ENCODE data around the gene RBBP5.
"Not testable (repeated sequence)": the region's sequence is repeated elsewhere in the genome, so short reads cannot be mapped to it uniquely, and the experiment has no call there.

RBBP5 gene, protein sequence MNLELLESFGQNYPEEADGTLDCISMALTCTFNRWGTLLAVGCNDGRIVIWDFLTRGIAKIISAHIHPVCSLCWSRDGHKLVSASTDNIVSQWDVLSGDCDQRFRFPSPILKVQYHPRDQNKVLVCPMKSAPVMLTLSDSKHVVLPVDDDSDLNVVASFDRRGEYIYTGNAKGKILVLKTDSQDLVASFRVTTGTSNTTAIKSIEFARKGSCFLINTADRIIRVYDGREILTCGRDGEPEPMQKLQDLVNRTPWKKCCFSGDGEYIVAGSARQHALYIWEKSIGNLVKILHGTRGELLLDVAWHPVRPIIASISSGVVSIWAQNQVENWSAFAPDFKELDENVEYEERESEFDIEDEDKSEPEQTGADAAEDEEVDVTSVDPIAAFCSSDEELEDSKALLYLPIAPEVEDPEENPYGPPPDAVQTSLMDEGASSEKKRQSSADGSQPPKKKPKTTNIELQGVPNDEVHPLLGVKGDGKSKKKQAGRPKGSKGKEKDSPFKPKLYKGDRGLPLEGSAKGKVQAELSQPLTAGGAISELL

GRCh38 chr1:205121660-205122488 is at the start of gene RBBP5:
Gene RBBP5 (minus strand): TSS chr1:205121978. CDS start chr1:205121873, 105 bp downstream.
- DNase-seq (ENCODE audit: low read depth in 2 of 2, low spot score in 1 of 2): peak; percentile 92 to 93

DNA sequence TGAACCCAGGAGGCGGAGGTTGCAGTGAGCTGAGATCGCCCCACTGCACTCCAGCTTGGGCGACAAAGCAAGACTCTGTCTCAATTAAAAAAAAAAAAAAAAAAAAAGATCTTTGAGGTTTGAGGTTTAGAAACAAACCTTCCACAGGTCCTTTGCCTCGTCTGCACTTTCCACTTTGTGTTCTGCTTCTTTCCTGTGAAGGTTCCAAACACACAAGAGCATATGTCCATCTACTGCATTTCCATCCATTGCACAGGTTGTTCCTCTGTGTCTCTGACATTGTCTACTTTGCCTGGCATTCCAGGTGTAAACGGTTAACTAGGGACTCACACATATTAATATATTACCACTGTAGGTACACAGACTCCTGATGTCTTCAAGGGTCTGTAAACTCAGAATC is 49.6 kb upstream of the RBBP5 start:
- DNase-seq (ENCODE audit: low read depth in 2 of 2, low spot score in 1 of 2): no peak

- DNase-seq (ENCODE audit: low read depth in 2 of 2, low spot score in 1 of 2): no peak
Observed at GRCh38 chr1:205170532-205171269, 48.9 kb upstream of the RBBP5 start.

DNA sequence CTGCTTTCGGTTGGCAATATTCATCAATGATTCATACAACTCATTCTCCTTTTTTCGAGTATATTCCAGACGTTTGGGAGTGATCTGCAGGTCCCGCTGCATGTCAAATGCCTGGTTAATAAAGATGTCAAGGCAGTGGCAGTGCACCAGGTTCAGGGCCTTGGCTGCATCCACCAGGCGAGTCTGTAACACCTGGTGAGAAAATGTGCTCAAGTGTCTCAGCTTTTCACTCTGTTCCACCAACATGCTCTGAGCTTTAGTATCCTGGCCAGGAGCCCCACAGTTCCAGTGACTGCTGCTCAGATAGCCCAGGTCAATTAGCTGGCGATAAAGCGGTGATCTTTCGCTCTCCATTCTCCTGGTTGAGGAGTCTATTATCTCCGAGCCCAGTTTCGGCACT is 47.5 kb upstream of the RBBP5 start:
- DNase-seq (ENCODE audit: low read depth in 2 of 2, low spot score in 1 of 2): no peak

GRCh38 chr1:205168291-205168690 is 46.5 kb upstream of the RBBP5 start:
- no peak for DNase-seq (ENCODE audit: low read depth in 2 of 2, low spot score in 1 of 2)

GRCh38 chr1:205162301-205162700 is 40.5 kb upstream of the RBBP5 start:
- no peak for DNase-seq (ENCODE audit: low read depth in 2 of 2, low spot score in 1 of 2)

DNA sequence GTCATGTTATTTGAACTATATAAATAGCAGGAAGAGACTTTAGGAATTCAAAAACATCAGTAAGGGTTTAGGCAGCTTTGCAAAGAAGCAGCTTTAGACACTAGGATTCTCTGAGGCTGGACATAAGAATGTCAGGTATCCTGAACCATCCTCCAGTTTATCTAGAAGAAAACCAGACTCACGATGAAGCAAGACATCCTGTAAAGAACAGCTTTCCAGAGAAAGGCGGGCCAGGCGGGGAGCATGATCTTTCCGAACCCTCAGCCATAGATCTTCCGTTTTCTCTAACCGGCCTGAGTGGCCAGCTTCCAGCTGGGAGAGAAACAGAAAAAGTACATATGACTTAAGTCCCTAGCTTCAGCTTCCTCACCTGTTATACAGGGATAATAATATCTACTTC is 39.3 kb upstream of the RBBP5 start:
- no peak for DNase-seq (ENCODE audit: low read depth in 2 of 2, low spot score in 1 of 2)

DNA sequence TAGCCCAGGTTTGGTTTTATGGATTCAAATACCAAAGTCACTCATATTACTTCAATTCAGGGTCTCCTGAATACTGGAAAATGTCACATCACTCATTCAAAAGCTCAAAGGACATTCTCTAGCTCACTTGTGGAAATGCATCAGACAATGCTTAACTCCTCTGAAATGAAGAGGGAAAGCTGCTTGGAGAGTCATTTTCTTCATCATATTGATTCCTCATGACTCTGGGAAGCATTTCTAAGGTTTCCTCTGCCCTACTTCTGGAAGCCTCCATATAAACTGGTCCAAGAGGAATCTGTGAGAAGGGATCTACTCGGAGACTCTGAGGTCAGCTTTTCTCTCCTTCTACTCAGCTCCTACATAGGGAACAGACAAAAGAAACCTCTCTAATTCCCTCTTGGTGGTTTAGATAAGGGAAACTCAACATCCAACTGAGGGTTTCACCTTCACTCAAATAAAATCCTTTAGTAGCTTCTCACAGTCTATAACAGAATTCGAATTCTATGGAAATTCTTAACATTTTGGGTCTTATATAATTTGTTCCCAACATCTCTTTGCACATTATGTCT is 36.4 kb upstream of the RBBP5 start:
- DNase-seq (ENCODE audit: low read depth in 2 of 2, low spot score in 1 of 2): no peak

- not testable (repeated sequence) for DNase-seq (ENCODE audit: low read depth in 2 of 2, low spot score in 1 of 2)
Observed at GRCh38 chr1:205155665-205156377, 34.0 kb upstream of the RBBP5 start.

GRCh38 chr1:205152505-205152904 is 30.7 kb upstream of the RBBP5 start:
- no peak for DNase-seq (ENCODE audit: low read depth in 2 of 2, low spot score in 1 of 2)

GRCh38 chr1:205150651-205151428 is 29.1 kb upstream of the RBBP5 start:
- no peak for DNase-seq (ENCODE audit: low read depth in 2 of 2, low spot score in 1 of 2)

DNA sequence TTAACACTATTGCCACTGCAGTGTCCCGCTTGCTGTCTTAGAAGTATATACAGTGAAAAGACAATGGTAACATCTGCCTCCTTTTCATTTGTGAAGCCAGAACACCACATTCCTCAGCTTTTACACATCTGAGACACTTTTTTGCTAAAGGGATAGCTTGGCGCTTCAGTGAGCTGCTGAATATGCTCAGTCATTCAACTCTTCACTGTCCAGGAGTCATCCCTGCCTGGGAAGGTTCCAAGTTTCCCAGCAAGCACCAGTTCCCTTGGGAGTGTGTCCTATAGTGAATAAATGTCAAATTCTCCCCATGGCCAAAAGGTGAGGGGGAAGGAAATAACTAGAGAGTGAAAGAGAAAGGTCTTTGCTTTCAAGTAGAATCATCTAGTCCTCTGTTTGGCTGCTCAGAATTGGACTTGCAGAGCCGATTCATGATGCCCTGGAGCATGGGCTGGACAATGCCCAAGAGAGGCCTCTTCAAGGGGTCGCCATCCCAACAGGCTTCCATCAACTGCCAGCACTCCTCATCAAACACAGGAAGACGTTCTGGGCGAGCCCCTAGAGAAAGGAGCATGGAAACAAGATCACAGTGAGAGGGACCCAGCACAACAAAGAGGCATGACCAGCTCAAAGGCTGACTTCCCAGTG is 25.5 kb upstream of the RBBP5 start:
- DNase-seq (ENCODE audit: low read depth in 2 of 2, low spot score in 1 of 2): no peak

- no peak for DNase-seq (ENCODE audit: low read depth in 2 of 2, low spot score in 1 of 2)
Observed at GRCh38 chr1:205144751-205145150, 23.0 kb upstream of the RBBP5 start.

GRCh38 chr1:205144046-205144720 is 22.4 kb upstream of the RBBP5 start:
- no peak for DNase-seq (ENCODE audit: low read depth in 2 of 2, low spot score in 1 of 2)

- DNase-seq (ENCODE audit: low read depth in 2 of 2, low spot score in 1 of 2): no peak
Observed at GRCh38 chr1:205142102-205142469, 20.3 kb upstream of the RBBP5 start.

DNA sequence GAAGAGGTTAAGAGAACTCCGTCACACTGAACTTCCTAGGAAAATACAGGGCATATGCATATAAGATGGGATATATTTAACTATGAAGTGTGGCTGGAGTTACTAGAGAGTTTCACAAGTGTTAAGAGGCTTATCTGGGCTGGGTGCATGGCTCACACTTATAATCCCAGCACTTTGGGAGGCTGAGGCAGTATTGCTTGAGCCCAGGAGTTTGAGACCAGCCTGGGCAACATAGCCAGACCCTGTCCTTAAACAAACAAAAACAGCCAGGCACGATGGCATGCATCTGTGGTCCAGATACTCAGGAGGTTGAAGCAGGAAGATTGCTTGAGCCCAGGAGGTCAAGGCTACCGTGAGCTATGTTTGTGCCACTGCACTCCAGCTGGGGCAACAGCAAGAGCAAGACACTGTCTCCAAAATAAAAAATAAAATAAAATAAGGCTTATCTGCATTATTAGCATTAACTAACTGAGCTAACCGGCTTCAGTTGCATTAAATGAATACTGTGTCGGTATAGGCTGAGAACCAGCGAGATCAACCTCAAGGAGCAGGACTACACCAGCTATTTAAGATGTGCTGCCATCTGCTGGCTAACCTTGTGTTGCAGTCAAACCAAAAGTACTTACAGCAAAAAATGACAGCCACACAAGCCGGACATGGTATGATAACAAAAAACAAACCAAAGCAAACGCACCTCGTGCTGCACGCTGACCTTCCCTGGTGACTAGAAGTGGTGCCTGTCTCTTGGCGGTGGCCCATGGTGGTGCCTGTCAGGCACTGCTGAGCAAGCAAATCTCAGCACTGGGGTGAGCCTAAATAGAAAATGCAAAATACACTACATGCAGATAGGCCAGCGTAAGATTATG is 19.7 kb upstream of the RBBP5 start:
- DNase-seq (ENCODE audit: low read depth in 2 of 2, low spot score in 1 of 2): peak; percentile 37 to 42

- no peak for DNase-seq (ENCODE audit: low read depth in 2 of 2, low spot score in 1 of 2)
Observed at GRCh38 chr1:205140113-205140512, 18.3 kb upstream of the RBBP5 start.

DNA sequence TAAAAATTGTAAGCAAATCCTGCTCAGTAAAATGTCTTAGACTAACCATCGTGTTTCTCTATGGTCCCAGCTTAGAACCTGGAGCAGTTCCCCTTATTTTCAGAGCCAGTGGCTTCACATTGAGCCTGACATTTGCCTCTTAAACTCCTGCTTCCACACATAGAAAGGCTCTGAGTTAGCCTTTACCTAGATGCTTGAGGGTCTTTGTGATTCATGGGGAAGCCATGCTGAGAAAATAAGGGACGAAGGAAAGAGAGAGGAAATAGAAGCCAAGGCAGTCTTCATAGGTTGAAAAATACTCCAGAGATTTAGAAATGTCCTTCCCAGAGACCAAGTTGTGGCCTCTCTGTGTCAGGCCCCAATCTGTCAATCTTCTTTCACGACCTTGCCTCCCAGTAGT is 16.1 kb upstream of the RBBP5 start:
- no peak for DNase-seq (ENCODE audit: low read depth in 2 of 2, low spot score in 1 of 2)
